ENCODE data around the gene PTH1R.

The PTH1R gene

DNA sequence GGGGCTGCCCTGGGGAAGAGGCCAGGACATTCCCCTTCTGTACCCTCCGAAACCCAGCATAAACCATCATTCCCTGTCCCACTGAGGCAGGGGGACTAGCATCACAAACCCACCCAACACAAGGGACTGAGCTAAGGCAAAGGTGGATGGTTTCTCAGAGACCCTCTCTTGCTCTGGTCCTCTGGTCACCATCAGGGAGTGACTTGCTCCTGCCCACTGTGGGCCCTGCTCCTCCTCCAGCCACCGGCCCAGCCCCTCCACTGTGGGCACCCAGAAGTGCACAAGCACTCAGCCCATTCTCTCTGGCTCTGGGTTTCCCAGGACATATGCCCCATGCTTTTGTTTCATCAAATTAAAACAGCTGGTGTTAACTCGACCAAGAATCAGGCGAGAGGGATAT, 44.9 kb downstream of the PTH1R start:
- TF ChIP-seq, protein P1, sequence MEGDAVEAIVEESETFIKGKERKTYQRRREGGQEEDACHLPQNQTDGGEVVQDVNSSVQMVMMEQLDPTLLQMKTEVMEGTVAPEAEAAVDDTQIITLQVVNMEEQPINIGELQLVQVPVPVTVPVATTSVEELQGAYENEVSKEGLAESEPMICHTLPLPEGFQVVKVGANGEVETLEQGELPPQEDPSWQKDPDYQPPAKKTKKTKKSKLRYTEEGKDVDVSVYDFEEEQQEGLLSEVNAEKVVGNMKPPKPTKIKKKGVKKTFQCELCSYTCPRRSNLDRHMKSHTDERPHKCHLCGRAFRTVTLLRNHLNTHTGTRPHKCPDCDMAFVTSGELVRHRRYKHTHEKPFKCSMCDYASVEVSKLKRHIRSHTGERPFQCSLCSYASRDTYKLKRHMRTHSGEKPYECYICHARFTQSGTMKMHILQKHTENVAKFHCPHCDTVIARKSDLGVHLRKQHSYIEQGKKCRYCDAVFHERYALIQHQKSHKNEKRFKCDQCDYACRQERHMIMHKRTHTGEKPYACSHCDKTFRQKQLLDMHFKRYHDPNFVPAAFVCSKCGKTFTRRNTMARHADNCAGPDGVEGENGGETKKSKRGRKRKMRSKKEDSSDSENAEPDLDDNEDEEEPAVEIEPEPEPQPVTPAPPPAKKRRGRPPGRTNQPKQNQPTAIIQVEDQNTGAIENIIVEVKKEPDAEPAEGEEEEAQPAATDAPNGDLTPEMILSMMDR (conservative IDR thresholded peaks at IDR 0.05; ENCODE audit: control insufficient read depth, insufficient read depth, low read depth, low read length) = no peak
- DNase-seq (ENCODE audit: low read depth) = no peak
- H3K4me3 ChIP-seq (ENCODE audit: control insufficient read depth, low read depth, low read length) = no peak overlapping the region

DNA sequence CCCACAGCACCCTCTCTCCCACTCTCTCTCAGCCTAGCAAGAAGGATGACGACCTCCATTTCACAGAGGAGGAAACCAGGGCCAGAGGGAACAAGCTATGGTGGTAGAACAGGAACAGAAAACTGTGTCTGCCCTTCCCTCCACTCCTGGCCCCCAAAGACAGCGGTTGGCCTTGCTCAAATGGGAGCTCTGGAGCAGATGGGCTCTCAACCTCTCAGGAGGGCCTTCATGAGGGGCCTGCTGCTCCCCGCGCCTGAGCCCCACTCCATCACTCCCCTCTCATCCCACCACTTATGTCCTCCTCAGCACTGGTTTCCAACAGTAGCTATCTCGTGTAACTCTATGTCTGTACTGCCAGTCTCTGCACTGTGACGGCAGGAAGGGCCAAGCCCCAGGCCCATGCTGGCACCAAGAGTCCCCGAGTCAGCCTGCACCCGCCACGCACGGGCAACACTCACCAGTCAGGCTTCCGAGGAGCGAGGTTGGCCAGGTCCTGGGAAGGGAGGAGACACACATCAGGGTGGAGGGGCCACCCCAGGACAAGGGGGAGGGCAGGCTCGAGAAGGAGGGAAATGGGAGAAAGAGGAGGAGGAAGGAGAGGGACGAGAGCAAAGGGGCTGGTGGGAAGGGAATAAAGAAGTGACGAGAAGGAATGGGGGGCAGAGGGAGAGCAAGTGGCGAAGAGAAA, 45.5 kb downstream of the PTH1R start:
- H3K4me3 ChIP-seq (ENCODE audit: control insufficient read depth, low read depth, low read length) = no peak overlapping the region

DNA sequence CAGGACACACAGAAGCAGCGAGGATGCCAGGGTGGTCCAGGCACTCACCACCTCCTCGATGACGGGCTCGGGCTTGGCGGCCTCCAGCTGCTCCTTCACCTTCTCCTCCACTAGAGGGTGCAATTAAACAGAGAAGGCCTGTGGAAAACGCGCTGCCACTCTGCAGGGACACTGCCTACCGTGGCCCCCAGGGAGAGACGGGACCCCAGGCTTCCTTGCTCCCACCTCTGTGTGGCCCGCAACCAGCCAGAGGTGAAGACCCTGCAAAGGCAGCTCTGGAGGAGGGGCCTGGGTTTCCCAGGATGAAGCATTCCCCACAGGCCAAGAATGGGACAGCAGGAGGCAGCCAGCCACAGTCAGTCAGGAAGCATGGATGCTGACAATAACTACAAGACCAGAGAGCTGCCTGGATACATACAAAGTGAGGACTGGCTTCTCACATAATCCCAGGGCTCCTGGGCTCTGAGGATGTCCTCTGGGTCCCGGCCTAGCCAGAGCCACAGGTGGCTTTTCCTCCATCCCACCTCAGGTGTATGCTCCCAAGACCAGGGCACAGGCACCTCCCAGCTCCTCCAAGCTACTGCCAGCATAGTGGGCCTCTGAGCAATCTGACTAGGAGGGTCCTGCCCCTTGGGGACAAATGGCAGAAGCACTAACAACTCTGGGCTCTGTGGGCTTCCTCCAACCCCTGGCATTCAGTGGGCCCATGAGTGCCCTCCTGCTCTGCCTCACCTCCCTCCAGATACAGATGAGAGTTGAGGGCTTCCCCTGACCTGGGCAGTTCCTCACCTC, 46.2 kb downstream of the PTH1R start:
- H3K4me3 ChIP-seq (ENCODE audit: control insufficient read depth, low read depth, low read length) = no peak overlapping the region
- TF ChIP-seq, protein P1 (conservative IDR thresholded peaks at IDR 0.05; ENCODE audit: control insufficient read depth, insufficient read depth, low read depth, low read length) = peak; percentile 54
- DNase-seq (ENCODE audit: low read depth) = peak; percentile 30

More for the DNA sequence above, 45.5 kb downstream of the PTH1R start:
- TF ChIP-seq, protein P1 (conservative IDR thresholded peaks at IDR 0.05; ENCODE audit: control insufficient read depth, insufficient read depth, low read depth, low read length) = no peak
- DNase-seq (ENCODE audit: low read depth) = no peak

GRCh38 chr3:46924921-46925584, 47.5 kb downstream of the PTH1R start:
- TF ChIP-seq, protein P1 (conservative IDR thresholded peaks at IDR 0.05; ENCODE audit: control insufficient read depth, insufficient read depth, low read depth, low read length) = no peak
- no peak overlapping the region for H3K4me3 ChIP-seq (ENCODE audit: control insufficient read depth, low read depth, low read length)
- no peak for DNase-seq (ENCODE audit: low read depth)

DNA sequence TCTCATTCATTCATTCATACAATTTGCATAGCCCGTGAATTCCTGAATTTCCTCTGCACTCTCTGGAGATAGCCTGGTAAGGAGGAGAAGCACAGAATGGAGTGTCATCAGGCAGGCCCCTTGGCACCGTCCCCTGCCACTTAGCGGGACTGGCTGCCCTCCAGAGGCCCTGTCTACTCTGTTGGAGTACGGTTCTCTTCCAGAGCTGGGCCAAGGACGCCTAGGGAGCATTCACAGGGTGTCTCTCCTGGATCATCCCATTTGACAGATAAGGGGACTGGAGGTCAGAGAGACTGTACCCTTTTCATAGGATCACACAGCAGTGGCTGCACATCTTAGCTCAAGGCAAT, 48.0 kb downstream of the PTH1R start:
- TF ChIP-seq, protein P1 (conservative IDR thresholded peaks at IDR 0.05; ENCODE audit: control insufficient read depth, insufficient read depth, low read depth, low read length) = no peak
- no peak for DNase-seq (ENCODE audit: low read depth)
- no peak overlapping the region for H3K4me3 ChIP-seq (ENCODE audit: control insufficient read depth, low read depth, low read length)

DNA sequence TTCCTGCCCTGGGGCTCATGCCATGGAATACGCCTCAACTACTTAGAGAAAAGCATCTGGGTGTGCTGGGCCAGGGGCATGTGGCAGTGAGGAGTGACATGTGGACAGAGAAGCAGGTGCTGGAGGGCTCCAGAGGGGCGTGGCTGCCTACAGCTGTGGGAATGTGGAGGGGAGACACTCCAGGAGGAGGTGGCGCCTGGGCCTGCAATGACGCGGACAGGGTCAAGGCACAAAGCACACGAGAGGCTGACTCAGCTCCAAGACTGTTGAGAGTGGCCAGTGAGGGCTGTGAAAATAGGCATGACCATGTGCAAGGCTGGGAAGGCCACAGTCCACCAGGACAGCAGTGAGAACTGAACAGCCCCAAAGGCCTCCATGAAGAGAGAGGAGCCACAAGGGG, 48.5 kb downstream of the PTH1R start:
- TF ChIP-seq, protein P1 (conservative IDR thresholded peaks at IDR 0.05; ENCODE audit: control insufficient read depth, insufficient read depth, low read depth, low read length) = no peak
- no peak overlapping the region for H3K4me3 ChIP-seq (ENCODE audit: control insufficient read depth, low read depth, low read length)
- DNase-seq (ENCODE audit: low read depth) = peak; percentile 71

Measured in fibroblast of mammary gland (primary cell).